HG03457 (cell line): ENCODE data around the gene WNT1.

ENCODE experiments used
- ATAC-seq: cut with Tn5 transposase; IDR thresholded peaks from one replicate; pipeline ENCODE4 v1.9.1; 2021; ENCODE audit warnings: moderate number of reproducible peaks; ENCODE audit not compliant: unreplicated experiment

Gene WNT1

DNA sequence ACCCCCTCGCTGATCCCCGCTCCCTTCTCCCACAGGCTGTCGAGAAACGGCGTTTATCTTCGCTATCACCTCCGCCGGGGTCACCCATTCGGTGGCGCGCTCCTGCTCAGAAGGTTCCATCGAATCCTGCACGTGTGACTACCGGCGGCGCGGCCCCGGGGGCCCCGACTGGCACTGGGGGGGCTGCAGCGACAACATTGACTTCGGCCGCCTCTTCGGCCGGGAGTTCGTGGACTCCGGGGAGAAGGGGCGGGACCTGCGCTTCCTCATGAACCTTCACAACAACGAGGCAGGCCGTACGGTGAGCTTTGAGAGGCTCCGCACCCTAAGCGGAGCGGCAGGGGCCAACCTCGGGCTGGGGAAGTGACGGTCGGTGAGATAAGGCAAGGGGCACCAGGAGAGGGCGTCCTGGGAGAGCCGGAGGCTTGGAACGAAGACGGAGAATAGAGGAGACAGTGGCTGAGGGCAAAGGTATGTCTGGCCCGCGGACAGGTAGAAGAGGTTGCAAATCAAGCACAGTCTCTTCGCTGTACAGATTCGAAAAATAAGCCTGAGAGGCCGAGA lies 2.3 kb downstream of the WNT1 start:
- no peak for ATAC-seq

GRCh38 chr12:48980953-48981756 lies 3.0 kb downstream of the WNT1 start:
- no peak for ATAC-seq

DNA sequence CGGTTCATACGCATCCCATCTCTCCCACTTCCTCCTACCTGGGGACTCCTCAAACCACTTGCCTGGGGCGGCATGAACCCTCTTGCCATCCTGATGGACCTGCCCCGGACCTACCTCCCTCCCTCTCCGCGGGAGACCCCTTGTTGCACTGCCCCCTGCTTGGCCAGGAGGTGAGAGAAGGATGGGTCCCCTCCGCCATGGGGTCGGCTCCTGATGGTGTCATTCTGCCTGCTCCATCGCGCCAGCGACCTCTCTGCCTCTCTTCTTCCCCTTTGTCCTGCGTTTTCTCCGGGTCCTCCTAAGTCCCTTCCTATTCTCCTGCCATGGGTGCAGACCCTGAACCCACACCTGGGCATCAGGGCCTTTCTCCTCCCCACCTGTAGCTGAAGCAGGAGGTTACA lies 3.6 kb downstream of the WNT1 start:
- no peak for ATAC-seq

- no peak for ATAC-seq
Observed at GRCh38 chr12:48982397-48983080, 4.4 kb downstream of the WNT1 start.

GRCh38 chr12:48985475-48985897 lies 7.4 kb downstream of the WNT1 start:
- ATAC-seq = no peak

GRCh38 chr12:48985901-48986300 lies 7.8 kb downstream of the WNT1 start:
- no peak for ATAC-seq

- no peak for ATAC-seq
Observed at GRCh38 chr12:48986720-48987291, 8.7 kb downstream of the WNT1 start.

DNA sequence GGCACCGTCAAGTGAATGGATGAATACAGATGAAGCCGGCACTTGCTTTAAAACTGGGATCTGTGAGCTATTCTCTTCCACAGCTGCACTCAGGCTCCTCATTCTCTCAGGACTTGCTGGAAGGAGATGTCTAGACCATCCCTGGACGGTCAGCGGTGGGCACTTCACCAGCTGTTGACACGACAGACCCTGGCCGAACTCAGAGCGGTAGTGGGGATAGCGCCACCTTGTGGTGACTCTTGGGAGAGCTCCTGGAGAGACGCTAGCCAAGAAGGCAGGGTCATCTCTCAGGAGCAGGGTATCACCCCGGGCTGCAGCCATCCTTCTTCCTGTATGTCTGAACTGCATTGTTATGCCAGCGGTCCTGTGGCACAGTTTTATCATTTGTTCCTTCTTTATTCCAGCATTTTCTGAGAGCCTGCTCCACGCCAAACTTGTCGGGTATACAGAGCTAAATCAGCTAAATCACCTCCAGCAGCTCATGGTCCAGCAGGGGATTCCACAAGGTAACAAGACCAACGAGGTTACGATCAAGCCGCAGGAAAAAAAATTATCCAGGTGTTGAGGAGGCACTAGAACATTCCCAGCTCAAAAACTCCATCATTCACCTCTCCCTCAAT lies 10.0 kb downstream of the WNT1 start:
- ATAC-seq = no peak

DNA sequence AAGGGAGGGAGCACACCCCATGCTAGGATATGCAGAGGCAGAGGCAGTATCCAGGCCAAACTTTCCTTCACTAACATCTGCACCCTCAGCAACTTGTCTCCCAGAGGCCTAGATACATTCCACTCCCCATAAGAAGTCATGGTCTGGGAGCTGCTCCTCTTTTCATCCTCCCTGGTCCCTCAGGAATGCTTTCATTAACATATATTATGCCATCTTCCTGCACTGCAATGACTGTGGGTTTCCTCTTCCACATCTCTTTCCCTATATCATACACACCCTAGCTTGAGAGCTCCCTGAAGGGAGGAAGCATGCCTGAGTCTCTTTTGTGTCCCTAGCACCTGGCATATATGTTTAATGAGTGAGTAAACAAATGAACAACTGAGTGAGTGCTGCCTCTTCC lies 12.4 kb downstream of the WNT1 start:
- no peak for ATAC-seq

GRCh38 chr12:48991247-48992050 lies 13.3 kb downstream of the WNT1 start:
- ATAC-seq = no peak

DNA sequence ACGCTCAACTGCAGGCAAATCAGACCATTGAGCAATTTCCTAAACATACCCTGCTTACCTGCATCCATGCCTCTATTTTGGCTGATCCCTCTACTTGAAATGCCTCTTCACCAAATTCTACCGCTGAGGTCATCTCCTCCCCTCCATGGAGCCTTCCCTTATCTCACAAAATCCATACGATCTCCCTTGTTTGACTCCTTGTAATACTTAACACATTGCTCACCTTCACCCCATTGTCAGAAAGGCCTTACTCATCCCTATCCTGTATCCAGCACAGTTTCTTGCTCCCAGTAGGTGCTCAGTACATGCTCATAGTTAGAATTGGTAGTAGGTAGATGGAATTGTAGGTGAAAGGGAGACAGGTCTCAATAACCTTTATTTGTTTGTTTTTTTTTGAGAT lies 15.7 kb downstream of the WNT1 start:
- ATAC-seq = no peak

GRCh38 chr12:48994224-48995085 lies 16.3 kb downstream of the WNT1 start:
- ATAC-seq = no peak

- no peak for ATAC-seq
Observed at GRCh38 chr12:48995086-48995879, 17.2 kb downstream of the WNT1 start.

DNA sequence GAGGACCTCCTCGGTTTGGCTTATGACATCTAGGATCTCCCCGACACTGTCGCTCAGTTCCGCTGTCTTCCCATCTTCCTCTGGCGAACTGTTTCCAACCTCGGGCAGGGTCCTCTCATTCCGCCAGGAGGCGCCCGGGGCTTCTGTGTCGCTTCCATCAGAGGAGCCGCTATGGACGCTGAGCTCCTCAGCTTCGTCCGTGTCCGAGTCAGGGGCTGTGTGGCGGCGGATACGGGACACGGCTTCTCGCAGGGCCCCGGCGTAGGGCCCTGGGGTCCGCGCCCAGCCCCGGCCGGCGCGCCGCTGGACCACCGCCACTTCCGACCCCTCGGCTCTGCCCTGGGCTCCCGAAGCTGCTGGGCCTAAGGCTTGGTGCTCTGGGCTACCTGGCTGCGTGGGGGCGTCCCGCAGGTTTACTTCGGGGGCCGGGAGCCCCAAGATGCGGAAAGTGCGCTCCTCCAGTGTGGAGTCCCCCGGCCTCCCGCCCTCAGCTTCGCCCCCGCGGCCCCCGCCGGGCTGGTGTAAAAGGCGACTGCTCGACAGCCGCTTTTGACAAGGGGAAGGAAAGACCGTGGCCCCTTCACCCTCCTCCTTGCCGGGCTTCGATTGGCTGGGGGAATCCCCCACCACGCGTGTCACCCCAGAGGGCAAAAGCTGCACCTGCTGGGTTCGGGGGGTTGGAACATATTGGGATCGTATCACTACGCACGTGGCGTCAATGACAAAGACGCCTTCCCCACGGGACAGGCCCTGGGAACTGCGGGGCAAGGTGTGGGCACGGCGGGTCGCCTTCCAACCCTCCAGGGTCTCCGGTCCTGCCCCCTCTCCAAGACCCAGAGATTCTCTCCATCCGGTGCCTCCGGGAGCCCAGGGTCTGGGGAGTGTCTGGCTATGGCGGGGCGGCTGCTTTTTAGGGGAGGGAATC lies 18.9 kb downstream of the WNT1 start:
- no peak for ATAC-seq

DNA sequence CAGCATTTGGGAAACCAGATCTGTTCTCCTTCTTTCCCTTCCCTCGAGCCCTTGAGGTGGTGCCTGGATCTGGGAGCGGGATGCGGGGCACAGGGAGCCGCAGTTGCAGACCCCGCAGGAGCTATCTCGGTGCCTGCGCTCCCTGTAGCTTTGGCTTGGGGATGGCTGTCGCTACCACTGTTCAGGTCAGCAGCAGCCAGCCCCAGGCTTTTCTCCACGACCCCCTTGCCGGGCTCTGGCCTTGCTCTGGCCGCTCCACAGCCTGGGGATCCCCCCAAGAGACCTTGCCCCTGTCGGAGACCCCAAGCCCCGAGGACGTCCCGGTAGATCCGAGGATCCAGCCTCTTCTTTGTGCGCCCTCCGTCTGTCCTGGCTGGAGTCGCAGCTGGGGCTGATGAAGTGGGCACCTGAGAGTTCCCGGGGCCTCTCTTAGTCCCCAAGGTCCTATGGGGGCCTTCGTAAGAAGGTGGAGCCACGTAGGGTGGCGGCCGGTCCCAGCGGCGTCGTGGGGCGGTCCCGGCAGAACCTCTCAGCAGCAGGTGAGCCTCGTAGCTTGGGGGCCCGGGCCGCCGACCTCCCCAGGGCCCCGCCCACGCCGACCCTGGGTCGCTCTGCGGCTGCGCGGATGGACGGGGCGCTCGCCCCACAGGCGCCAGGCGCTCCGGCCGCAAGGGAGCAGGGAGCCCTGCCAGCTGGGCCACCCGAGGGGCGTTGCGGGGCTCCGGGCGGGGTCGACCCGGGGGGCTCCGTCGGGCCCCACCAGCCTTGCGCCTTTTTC lies 19.8 kb downstream of the WNT1 start:
- ATAC-seq = no peak

- ATAC-seq = no peak
Observed at GRCh38 chr12:48998497-48999353, 20.6 kb downstream of the WNT1 start.
